ENCODE results near the gene RUNX1.

DNA sequence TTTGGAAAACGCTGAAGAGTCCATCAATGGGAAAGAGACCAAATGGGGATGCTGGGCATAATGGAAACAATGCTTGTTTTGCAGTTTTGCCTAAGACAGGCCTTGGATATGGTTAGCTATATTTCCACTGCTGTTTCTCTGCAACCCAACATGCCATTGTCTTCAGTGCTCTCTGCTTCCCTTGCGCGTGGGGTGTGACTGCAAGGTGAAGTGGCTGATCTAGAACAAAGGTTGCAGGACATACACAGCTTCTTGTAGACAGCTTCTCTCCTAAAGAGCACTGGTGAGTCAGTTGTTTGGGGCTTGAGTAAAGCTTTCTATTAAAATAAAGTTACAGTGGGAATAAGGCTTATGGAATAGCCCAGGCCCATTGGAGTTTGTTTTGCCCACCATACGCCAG lies 33.0 kb downstream of the RUNX1 start:
- no peak for TF ChIP-seq CTCF (IDR thresholded peaks at IDR 0.05)
- TF ChIP-seq POLR2A (IDR thresholded peaks at IDR 0.05), result no peak
